Activated CD4-positive, alpha-beta T cell treated with anti-CD3 and anti-CD28 coated beads, Interleukin-2, amount 50 U/mL, for 24 hours (primary cell): ENCODE data around the gene SMU1.
A peak's percentile ranks its signal among the peaks of the same experiment; 100 is the strongest.
"Not testable (repeated sequence)": the region's sequence is repeated elsewhere in the genome, so short reads cannot be mapped to it uniquely, and the experiment has no call there.

Experiments
- DNase-seq, 2 donors: peaks; one replicate each; pipeline ENCODE4 v3.0.0-alpha.2; 2020; ENCODE audit warnings: low read depth in 1 of 2, low spot score in 1 of 2

SMU1 gene

GRCh38 chr9:33105959-33106358 lies 29.5 kb upstream of the SMU1 start:
- DNase-seq, result no peak

GRCh38 chr9:33105504-33105903 lies 29.0 kb upstream of the SMU1 start:
- DNase-seq, result no peak

- DNase-seq, result no peak
Observed at GRCh38 chr9:33104401-33104800, 27.9 kb upstream of the SMU1 start.

- DNase-seq, result no peak
Observed at GRCh38 chr9:33103501-33104281, 27.2 kb upstream of the SMU1 start.

GRCh38 chr9:33102551-33103210 lies 26.2 kb upstream of the SMU1 start:
- no peak for DNase-seq

GRCh38 chr9:33101104-33101951 lies 24.9 kb upstream of the SMU1 start:
- no peak for DNase-seq

GRCh38 chr9:33099754-33100153 lies 23.3 kb upstream of the SMU1 start:
- no peak for DNase-seq

GRCh38 chr9:33097192-33097591 lies 20.7 kb upstream of the SMU1 start:
- DNase-seq, result no peak

- DNase-seq, result no peak
Observed at GRCh38 chr9:33092634-33093033, 16.2 kb upstream of the SMU1 start.

- DNase-seq, result not testable (repeated sequence)
Observed at GRCh38 chr9:33085672-33086071, 9.2 kb upstream of the SMU1 start.

- DNase-seq, result peak in 1 of 2 donors; percentile 11
Observed at GRCh38 chr9:33082538-33083326, 6.3 kb upstream of the SMU1 start.

GRCh38 chr9:33082128-33082527 lies 5.7 kb upstream of the SMU1 start:
- no peak for DNase-seq

GRCh38 chr9:33081128-33081851 lies 4.8 kb upstream of the SMU1 start:
- peak; percentile 26 to 64 for DNase-seq

GRCh38 chr9:33080534-33080933 lies 4.1 kb upstream of the SMU1 start:
- no peak for DNase-seq

- no peak for DNase-seq
Observed at GRCh38 chr9:33068991-33069390, 7.5 kb downstream of the SMU1 start.

GRCh38 chr9:33065157-33066076 lies 11.1 kb downstream of the SMU1 start:
- no peak for DNase-seq

- no peak for DNase-seq
Observed at GRCh38 chr9:33051144-33051543, 25.3 kb downstream of the SMU1 start.

GRCh38 chr9:33049680-33050361 lies 26.7 kb downstream of the SMU1 start:
- no peak for DNase-seq

- DNase-seq, result no peak
Observed at GRCh38 chr9:33048054-33048465, 28.4 kb downstream of the SMU1 start.
